ENCODE measurements around the gene WWC2.

The WWC2 gene

DNA sequence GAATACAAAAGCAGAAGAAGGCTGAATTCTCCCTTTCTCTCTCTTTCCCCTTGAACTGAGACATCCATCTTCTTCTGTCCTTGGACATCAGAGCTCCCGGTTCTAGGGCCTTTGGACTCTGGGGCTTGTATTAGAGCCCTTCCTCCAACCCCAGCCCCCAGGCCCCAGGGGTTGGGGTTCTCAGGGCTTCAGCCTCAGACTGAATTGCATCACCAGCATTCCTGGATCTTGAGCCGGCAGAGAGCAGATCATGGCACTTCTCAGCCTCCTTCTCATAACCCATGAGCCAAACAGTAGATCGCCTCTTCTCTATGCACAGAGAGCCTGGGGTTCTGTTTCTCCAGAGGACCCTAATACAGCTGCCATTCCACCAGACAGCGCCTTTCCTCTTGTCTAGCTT, 248.5 kb downstream of the WWC2 start (continued):
- TF ChIP-seq ZNF24 (tag by site-specific recombination; IDR thresholded peaks at IDR 0.05), result no peak
- TF ChIP-seq SP3 (tag by site-specific recombination; IDR thresholded peaks at IDR 0.05), result no peak
- no peak for TF ChIP-seq ZNF266 (tag by site-specific recombination; IDR thresholded peaks at IDR 0.05; ENCODE audit: low read depth)

DNA sequence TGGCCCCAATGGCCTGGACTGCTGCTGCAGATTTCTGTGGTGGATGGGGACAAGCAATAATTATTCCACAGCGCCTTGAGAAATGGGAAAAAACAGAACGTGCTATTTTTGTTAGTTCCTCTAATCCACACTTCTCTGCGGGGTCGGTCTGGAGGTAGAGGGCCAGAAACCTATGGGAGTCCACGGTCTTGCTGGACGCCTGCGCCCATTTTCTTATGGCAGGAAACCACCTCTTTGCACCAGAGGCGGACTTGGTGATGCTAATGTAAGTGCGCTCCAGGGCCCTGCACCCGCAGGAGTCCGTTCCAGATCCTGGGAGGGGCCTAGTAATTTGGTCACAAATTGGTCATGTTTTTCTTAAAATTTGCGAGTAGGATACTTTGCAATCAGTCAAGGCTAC, 249.1 kb downstream of the WWC2 start:
- TF ChIP-seq ZNF416 (tag by site-specific recombination; IDR thresholded peaks at IDR 0.05) (no peak), ZNF37A (tag by site-specific recombination; IDR thresholded peaks at IDR 0.05) (no peak), ZNF202 (tag by site-specific recombination; IDR thresholded peaks at IDR 0.05; ENCODE audit: borderline replicate concordance) (no peak)
- Histone ChIP-seq H3K4me1 (ENCODE audit: control insufficient read depth, insufficient read depth, low read length) (no peaks in the 10 kb centered on the region), H3K27ac (ENCODE audit: extremely low read depth, low read depth, low read length) (no peak overlapping the region), H3K36me3 (ENCODE audit: control insufficient read depth in 2 of 2, insufficient read depth in 1 of 2, low read length in 2 of 2) (no peaks in the 10 kb centered on the region), H3K9me3 (ENCODE audit: control insufficient read depth, insufficient read depth, low read depth, low read length) (no peaks in the 10 kb centered on the region), H3K4me3 (ENCODE audit: low read depth, low read length) (no peak overlapping the region)
- CTCF ChIA-PET, result no interaction called here
- POLR2A ChIA-PET, result no interaction called here

GRCh38 chr4:183348706-183349659, 249.9 kb downstream of the WWC2 start:
- no peaks in the 10 kb centered on the region for H3K4me1 ChIP-seq (ENCODE audit: control insufficient read depth, insufficient read depth, low read length)
- H3K36me3 ChIP-seq (ENCODE audit: control insufficient read depth in 2 of 2, insufficient read depth in 1 of 2, low read length in 2 of 2), result no peaks in the 10 kb centered on the region
- H3K27ac ChIP-seq (ENCODE audit: extremely low read depth, low read depth, low read length), result no peak overlapping the region
- ChIA-PET CTCF (no interaction called here), POLR2A (no interaction called here)
- TF ChIP-seq ZNF701 (tag by site-specific recombination; IDR thresholded peaks at IDR 0.05) (no peak), HOXD13 (CRISPR knock-in tag; IDR thresholded peaks at IDR 0.05; ENCODE audit: borderline replicate concordance) (no peak), ZNF175 (tag by site-specific recombination; IDR thresholded peaks at IDR 0.05) (no peak), ZNF629 (tag by site-specific recombination; IDR thresholded peaks at IDR 0.05) (no peak), SP2 (tag by site-specific recombination; IDR thresholded peaks at IDR 0.05) (no peak), ZNF600 (tag by site-specific recombination; IDR thresholded peaks at IDR 0.05) (no peak), ZNF664 (tag by site-specific recombination; IDR thresholded peaks at IDR 0.05) (no peak)
- no peaks in the 10 kb centered on the region for H3K9me3 ChIP-seq (ENCODE audit: control insufficient read depth, insufficient read depth, low read depth, low read length)
- no peak overlapping the region for H3K4me3 ChIP-seq (ENCODE audit: low read depth, low read length)

DNA sequence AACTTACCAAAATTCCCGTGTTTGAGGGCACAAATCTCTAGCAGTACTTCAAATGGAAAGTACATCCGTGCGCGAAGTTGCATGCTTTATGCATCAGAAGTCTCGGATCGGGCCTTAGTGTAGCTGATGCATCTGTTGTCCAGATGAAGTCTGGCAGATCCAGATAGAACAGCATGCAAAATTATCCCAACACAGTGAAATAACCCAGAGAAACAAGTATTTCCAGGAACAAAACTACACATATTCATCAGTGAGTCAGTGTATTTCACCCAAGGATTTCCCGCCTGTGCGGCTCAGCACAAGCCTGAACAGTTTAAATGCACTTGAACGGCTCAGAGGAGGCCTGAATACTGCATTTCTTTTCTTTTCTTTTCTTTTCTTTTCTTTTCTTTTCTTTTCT, 250.6 kb downstream of the WWC2 start:
- Histone ChIP-seq H3K4me3 (ENCODE audit: low read depth, low read length) (no peak overlapping the region), H3K4me1 (ENCODE audit: control insufficient read depth, insufficient read depth, low read length) (0 out of 2 replicates have a peak, but pooled peaks cover 4% of the 10 kb centered on the region), H3K27ac (ENCODE audit: extremely low read depth, low read depth, low read length) (no peak overlapping the region), H3K36me3 (ENCODE audit: control insufficient read depth in 2 of 2, insufficient read depth in 1 of 2, low read length in 2 of 2) (no peaks in the 10 kb centered on the region), H3K9me3 (ENCODE audit: control insufficient read depth, insufficient read depth, low read depth, low read length) (no peaks in the 10 kb centered on the region)
- TF ChIP-seq ZBTB21 (tag by site-specific recombination; IDR thresholded peaks at IDR 0.05), result no peak
- no peak for TF ChIP-seq ZNF670 (tag by site-specific recombination; IDR thresholded peaks at IDR 0.05; ENCODE audit: low read depth)
- TF ChIP-seq ZNF707 (tag by site-specific recombination; IDR thresholded peaks at IDR 0.05), result no peak
- POLR2A ChIA-PET, result no interaction called here
- CTCF ChIA-PET, result no interaction called here

DNA sequence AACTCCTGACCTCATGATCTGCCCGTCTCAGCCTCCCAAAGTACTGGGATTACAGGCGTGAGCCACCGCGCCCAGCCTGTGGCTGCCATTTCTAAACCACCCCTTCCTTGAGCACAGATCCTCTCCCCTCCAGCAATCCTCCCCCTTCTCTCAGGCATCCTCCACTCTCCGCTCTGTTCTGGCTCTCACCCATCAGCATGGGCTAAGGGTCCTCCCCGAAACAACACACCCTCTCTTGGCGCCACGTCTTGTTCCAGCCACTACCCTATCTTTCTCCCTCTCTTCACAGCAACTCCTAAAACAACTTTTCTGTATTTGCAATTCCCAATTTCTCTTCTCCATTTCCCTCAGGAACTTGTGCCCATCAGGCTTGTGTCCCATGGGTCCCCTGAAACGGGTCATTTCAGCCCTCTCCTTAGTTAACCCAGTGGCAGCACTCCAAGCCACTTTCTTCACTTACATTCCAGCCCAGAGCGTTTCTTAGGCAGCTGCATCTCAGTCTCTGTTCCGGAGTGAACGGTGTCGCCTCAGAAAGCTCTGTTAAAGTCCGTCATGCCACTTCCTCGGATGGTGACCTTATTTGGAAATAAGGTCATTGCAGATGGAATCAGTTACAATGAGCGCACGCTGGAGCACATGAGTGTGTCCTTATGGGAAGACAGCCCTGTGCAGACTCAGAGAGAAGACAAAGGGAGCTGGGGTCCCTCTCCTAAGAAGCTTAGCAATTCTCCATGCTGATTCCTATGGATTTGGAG, 251.4 kb downstream of the WWC2 start:
- Histone ChIP-seq H3K27ac (ENCODE audit: extremely low read depth, low read depth, low read length) (no peak overlapping the region), H3K36me3 (ENCODE audit: control insufficient read depth in 2 of 2, insufficient read depth in 1 of 2, low read length in 2 of 2) (no peaks in the 10 kb centered on the region), H3K9me3 (ENCODE audit: control insufficient read depth, insufficient read depth, low read depth, low read length) (no peaks in the 10 kb centered on the region), H3K4me3 (ENCODE audit: low read depth, low read length) (no peak overlapping the region), H3K4me1 (ENCODE audit: control insufficient read depth, insufficient read depth, low read length) (0 out of 2 replicates have a peak, but pooled peaks cover 4% of the 10 kb centered on the region)
- ChIA-PET CTCF (interaction anchor here (0.6 kb wide), 1 partner anchor 93 kb away, joined by 3 read pairs; no protein-coding TSS in a partner anchor), POLR2A (no interaction called here)
- TF ChIP-seq ZNF138 (tag by site-specific recombination; IDR thresholded peaks at IDR 0.05; ENCODE audit: borderline replicate concordance), result no peak
- TF ChIP-seq ZFP3 (tag by site-specific recombination; IDR thresholded peaks at IDR 0.05; ENCODE audit: low read depth), result no peak
- no peak for TF ChIP-seq HOXC10 (CRISPR knock-in tag; IDR thresholded peaks at IDR 0.05)
- TF ChIP-seq ZSCAN5A (tag by site-specific recombination; IDR thresholded peaks at IDR 0.05), result no peak
- TF ChIP-seq ZBTB17 (tag by site-specific recombination; IDR thresholded peaks at IDR 0.05), result no peak
- TF ChIP-seq CTCF (tag by site-specific recombination; IDR thresholded peaks at IDR 0.05), result no peak
- no peak for TF ChIP-seq ZNF248 (tag by site-specific recombination; IDR thresholded peaks at IDR 0.05)
- no peak for TF ChIP-seq ZNF558 (tag by site-specific recombination; IDR thresholded peaks at IDR 0.05)
- no peak for TF ChIP-seq SETDB1 (IDR thresholded peaks at IDR 0.05; ENCODE audit: insufficient read length, low read length)
